ENCODE results near the gene SPG7.

Gene SPG7

DNA sequence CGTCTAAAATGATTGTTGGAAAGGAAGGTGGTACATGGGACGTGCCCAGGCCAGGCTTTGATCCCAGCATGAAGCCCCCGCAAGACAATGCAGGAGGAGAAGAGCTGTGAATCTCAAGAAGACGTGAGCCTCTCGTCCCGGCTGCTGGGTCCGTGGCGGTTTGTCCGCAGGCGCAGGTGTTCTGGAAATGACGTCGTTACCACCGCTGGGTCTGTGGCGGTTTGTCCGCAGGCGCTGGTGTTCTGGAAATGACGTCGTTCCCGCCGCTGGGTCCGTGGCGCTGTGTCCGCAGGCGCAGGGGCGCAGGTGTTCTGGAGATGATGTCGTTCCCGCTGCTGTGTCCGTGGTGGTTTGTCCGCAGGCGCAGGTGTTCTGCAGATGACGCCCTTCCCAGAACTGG lies 14.1 kb downstream of the SPG7 start:
- Histone ChIP-seq H3K27me3 (ENCODE audit: control insufficient read depth in 1 of 2, insufficient read depth in 1 of 2, low read length in 2 of 2) (no peaks in the 10 kb centered on the region), H2AFZ (ENCODE audit: low read depth, low read length) (no peak overlapping the region), H2AK5ac (ENCODE audit: low read length, severe bottlenecking) (no peak overlapping the region), H2BK120ac (ENCODE audit: low read depth, low read length) (no peak overlapping the region), H3K36me3 (ENCODE audit: control insufficient read depth in 1 of 2, insufficient read depth in 2 of 2, low read depth in 1 of 2, low read length in 2 of 2) (peaks cover 82 to 100% of the 10 kb centered on the region in 2 experiments), H3K9ac (ENCODE audit: low read length) (no peak overlapping the region), H4K91ac (ENCODE audit: low read length) (no peak overlapping the region), H3K9me3 (ENCODE audit: control insufficient read depth, low read length) (no peaks in the 10 kb centered on the region), H2BK5ac (ENCODE audit: low read depth, low read length, poor library complexity, severe bottlenecking) (no peak overlapping the region), H4K8ac (ENCODE audit: low read length) (no peak overlapping the region), H3K4ac (ENCODE audit: low read depth in 1 of 2, low read length in 2 of 2) (no peak overlapping the region), H3K4me1 (ENCODE audit: control insufficient read depth, insufficient read depth, low read depth, low read length) (peaks cover 4% of the 10 kb centered on the region), H3K27ac (ENCODE audit: low read length, poor library complexity, severe bottlenecking) (no peak overlapping the region), H3K4me2 (ENCODE audit: low read length, poor library complexity, severe bottlenecking) (no peak overlapping the region), H2BK12ac (ENCODE audit: low read length in 2 of 2) (no peak overlapping the region), H3K23ac (ENCODE audit: low read length in 2 of 2) (no peak overlapping the region), H3K4me3 (ENCODE audit: insufficient read depth in 1 of 2, low read depth in 1 of 2, low read length in 2 of 2) (no peak overlapping the region), H3K79me1 (replicated peaks; ENCODE audit: low read length, poor library complexity, severe bottlenecking) (peaks cover 40% of the 10 kb centered on the region), H3K18ac (ENCODE audit: low read depth in 1 of 2, low read length in 2 of 2) (no peak overlapping the region), H2BK15ac (ENCODE audit: low read depth, poor library complexity, severe bottlenecking) (no peak overlapping the region), H3K14ac (ENCODE audit: low read length in 2 of 2) (no peak overlapping the region)
- DNase-seq, result no peak
- WGBS, result 94% methylated on average over 31 of the region's 31 CpGs

DNA sequence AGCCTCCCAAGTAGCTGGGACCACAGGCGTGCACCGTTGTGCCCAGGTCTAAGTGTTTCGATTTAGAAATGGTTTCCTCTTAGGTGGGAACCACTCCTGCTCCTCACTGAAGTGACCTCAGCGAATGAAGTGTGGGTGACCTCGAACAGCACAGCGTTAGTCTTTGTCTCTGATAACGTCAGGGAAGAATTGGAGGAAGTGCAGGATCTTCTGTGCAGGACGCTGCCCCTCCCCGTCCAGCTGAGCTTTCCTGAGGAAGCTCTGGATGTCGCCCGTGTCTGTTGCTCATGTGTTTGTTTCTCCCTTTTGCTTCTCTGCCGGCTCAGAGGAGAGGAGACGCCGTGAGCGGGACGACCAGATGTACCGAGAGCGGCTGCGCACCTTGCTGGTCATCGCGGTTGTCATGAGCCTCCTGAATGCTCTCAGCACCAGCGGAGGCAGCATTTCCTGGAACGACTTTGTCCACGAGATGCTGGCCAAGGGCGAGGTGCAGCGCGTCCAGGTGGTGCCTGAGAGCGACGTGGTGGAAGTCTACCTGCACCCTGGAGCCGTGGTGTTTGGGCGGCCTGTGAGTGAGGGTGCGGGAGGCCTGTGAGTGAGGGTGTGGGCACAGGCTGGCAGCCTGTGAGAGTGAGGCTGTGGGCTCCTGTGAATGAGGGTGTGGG lies 15.6 kb downstream of the SPG7 start:
- H3K27me3 ChIP-seq (ENCODE audit: control insufficient read depth in 1 of 2, insufficient read depth in 1 of 2, low read length in 2 of 2), result no peaks in the 10 kb centered on the region
- DNase-seq, result no peak
- H4K91ac ChIP-seq (ENCODE audit: low read length), result no peak overlapping the region
- H2BK15ac ChIP-seq (ENCODE audit: low read depth, poor library complexity, severe bottlenecking), result no peak overlapping the region
- no peaks in the 10 kb centered on the region for H3K9me3 ChIP-seq (ENCODE audit: control insufficient read depth, low read length)
- H3K27ac ChIP-seq (ENCODE audit: low read length, poor library complexity, severe bottlenecking), result no peak overlapping the region
- no peak overlapping the region for H2BK120ac ChIP-seq (ENCODE audit: low read depth, low read length)
- 96% methylated on average over 32 of the region's 32 CpGs for WGBS
- H2AFZ ChIP-seq (ENCODE audit: low read depth, low read length), result no peak overlapping the region
- H3K14ac ChIP-seq (ENCODE audit: low read length in 2 of 2), result no peak overlapping the region
- no peak overlapping the region for H3K4ac ChIP-seq (ENCODE audit: low read depth in 1 of 2, low read length in 2 of 2)
- H4K8ac ChIP-seq (ENCODE audit: low read length), result no peak overlapping the region
- peaks cover 34% of the 10 kb centered on the region for H3K79me1 ChIP-seq (replicated peaks; ENCODE audit: low read length, poor library complexity, severe bottlenecking)
- no peak overlapping the region for H3K23ac ChIP-seq (ENCODE audit: low read length in 2 of 2)
- H3K4me1 ChIP-seq (ENCODE audit: control insufficient read depth, insufficient read depth, low read depth, low read length), result peaks cover 4% of the 10 kb centered on the region
- H2BK12ac ChIP-seq (ENCODE audit: low read length in 2 of 2), result no peak overlapping the region
- no peak overlapping the region for H3K9ac ChIP-seq (ENCODE audit: low read length)
- H3K4me2 ChIP-seq (ENCODE audit: low read length, poor library complexity, severe bottlenecking), result no peak overlapping the region
- H2AK5ac ChIP-seq (ENCODE audit: low read length, severe bottlenecking), result no peak overlapping the region
- peaks cover 80 to 97% of the 10 kb centered on the region in 2 experiments for H3K36me3 ChIP-seq (ENCODE audit: control insufficient read depth in 1 of 2, insufficient read depth in 2 of 2, low read depth in 1 of 2, low read length in 2 of 2)
- H3K4me3 ChIP-seq (ENCODE audit: insufficient read depth in 1 of 2, low read depth in 1 of 2, low read length in 2 of 2), result no peak overlapping the region
- H2BK5ac ChIP-seq (ENCODE audit: low read depth, low read length, poor library complexity, severe bottlenecking), result no peak overlapping the region
- no peak overlapping the region for H3K18ac ChIP-seq (ENCODE audit: low read depth in 1 of 2, low read length in 2 of 2)

DNA sequence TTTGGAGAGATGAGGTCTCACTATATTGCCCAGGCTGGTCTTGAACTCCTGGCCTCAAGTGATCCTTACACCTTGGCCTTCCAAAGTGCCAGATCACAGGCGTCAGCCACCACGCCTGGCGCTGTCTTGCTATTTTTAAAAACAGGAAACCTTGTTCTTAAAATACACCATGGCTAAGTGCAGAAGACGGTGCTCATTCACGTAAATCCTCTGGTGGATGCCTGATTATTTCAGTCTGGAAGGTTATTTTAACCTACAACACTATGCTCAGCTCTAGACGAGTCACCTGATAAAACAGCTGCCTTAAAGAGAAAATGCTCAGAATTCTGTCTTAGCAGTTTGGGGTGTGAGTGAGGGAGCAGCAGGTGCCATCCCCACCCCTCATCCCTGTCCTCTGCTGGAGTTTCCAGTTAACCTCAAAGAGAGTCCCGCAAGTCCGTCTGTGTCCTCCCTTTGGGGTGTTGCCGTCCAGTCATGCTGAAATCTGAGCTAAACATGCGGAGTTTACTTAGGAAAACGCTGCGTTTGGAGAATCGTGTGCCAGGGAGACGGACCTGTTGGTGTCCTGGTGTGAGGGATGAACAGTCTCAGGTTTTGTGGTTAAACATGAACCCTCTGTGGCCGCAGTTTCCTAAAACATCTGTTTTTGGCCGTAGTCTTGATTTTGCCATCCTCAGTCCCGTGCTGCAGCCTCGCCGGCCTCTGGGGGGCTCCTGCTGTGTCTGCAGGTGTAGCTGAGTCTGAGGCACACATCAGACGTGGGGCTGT lies 17.1 kb downstream of the SPG7 start:
- no peak overlapping the region for H2BK15ac ChIP-seq (ENCODE audit: low read depth, poor library complexity, severe bottlenecking)
- H3K4me3 ChIP-seq (ENCODE audit: insufficient read depth in 1 of 2, low read depth in 1 of 2, low read length in 2 of 2), result no peak overlapping the region
- H4K8ac ChIP-seq (ENCODE audit: low read length), result no peak overlapping the region
- no peak overlapping the region for H3K4me2 ChIP-seq (ENCODE audit: low read length, poor library complexity, severe bottlenecking)
- no peak overlapping the region for H2AFZ ChIP-seq (ENCODE audit: low read depth, low read length)
- no peak overlapping the region for H2AK5ac ChIP-seq (ENCODE audit: low read length, severe bottlenecking)
- peaks cover 80 to 94% of the 10 kb centered on the region in 2 experiments for H3K36me3 ChIP-seq (ENCODE audit: control insufficient read depth in 1 of 2, insufficient read depth in 2 of 2, low read depth in 1 of 2, low read length in 2 of 2)
- H3K9me3 ChIP-seq (ENCODE audit: control insufficient read depth, low read length), result no peaks in the 10 kb centered on the region
- H3K27ac ChIP-seq (ENCODE audit: low read length, poor library complexity, severe bottlenecking), result no peak overlapping the region
- H4K91ac ChIP-seq (ENCODE audit: low read length), result no peak overlapping the region
- H2BK5ac ChIP-seq (ENCODE audit: low read depth, low read length, poor library complexity, severe bottlenecking), result no peak overlapping the region
- H3K23ac ChIP-seq (ENCODE audit: low read length in 2 of 2), result no peak overlapping the region
- H3K79me1 ChIP-seq (replicated peaks; ENCODE audit: low read length, poor library complexity, severe bottlenecking), result peaks cover 34% of the 10 kb centered on the region
- no peak overlapping the region for H3K18ac ChIP-seq (ENCODE audit: low read depth in 1 of 2, low read length in 2 of 2)
- WGBS, result 93% methylated on average over 19 of the region's 20 CpGs
- no peaks in the 10 kb centered on the region for H3K27me3 ChIP-seq (ENCODE audit: control insufficient read depth in 1 of 2, insufficient read depth in 1 of 2, low read length in 2 of 2)
- peaks cover 4% of the 10 kb centered on the region for H3K4me1 ChIP-seq (ENCODE audit: control insufficient read depth, insufficient read depth, low read depth, low read length)
- no peak overlapping the region for H3K4ac ChIP-seq (ENCODE audit: low read depth in 1 of 2, low read length in 2 of 2)
- no peak for DNase-seq
- H2BK120ac ChIP-seq (ENCODE audit: low read depth, low read length), result no peak overlapping the region
- no peak overlapping the region for H2BK12ac ChIP-seq (ENCODE audit: low read length in 2 of 2)
- no peak overlapping the region for H3K14ac ChIP-seq (ENCODE audit: low read length in 2 of 2)
- no peak overlapping the region for H3K9ac ChIP-seq (ENCODE audit: low read length)

DNA sequence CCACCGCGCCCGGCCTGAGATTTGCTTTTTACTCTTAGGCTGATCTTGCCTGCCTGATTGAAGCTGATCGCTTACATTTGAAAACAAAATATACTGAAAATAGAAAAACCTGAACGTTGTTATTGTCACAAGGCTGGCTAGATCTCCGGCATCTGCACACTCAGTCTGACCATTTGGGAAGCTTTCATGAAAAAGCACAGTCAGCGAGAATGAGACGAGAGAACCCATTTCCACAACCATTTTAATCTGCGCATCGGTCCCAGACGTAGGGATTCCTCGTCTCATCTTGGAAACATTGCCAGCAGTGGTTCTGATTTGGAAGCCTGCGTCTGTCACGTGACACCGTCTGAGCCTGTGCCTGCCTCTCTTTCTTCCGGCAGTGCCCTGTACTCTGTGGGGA lies 20.9 kb downstream of the SPG7 start:
- no peak for DNase-seq
- H3K14ac ChIP-seq (ENCODE audit: low read length in 2 of 2), result no peak overlapping the region
- H3K36me3 ChIP-seq (ENCODE audit: control insufficient read depth in 1 of 2, insufficient read depth in 2 of 2, low read depth in 1 of 2, low read length in 2 of 2), result peaks cover 82 to 94% of the 10 kb centered on the region in 2 experiments
- H3K27me3 ChIP-seq (ENCODE audit: control insufficient read depth in 1 of 2, insufficient read depth in 1 of 2, low read length in 2 of 2), result no peaks in the 10 kb centered on the region
- WGBS, result 91% methylated on average over 16 of the region's 16 CpGs
- no peak overlapping the region for H3K18ac ChIP-seq (ENCODE audit: low read depth in 1 of 2, low read length in 2 of 2)
- H2BK5ac ChIP-seq (ENCODE audit: low read depth, low read length, poor library complexity, severe bottlenecking), result no peak overlapping the region
- peaks cover 21% of the 10 kb centered on the region for H3K79me1 ChIP-seq (replicated peaks; ENCODE audit: low read length, poor library complexity, severe bottlenecking)
- no peak overlapping the region for H3K23ac ChIP-seq (ENCODE audit: low read length in 2 of 2)
- no peak overlapping the region for H3K27ac ChIP-seq (ENCODE audit: low read length, poor library complexity, severe bottlenecking)
- H2BK12ac ChIP-seq (ENCODE audit: low read length in 2 of 2), result no peak overlapping the region
- H4K91ac ChIP-seq (ENCODE audit: low read length), result no peak overlapping the region
- H3K9ac ChIP-seq (ENCODE audit: low read length), result no peak overlapping the region
- no peak overlapping the region for H2AFZ ChIP-seq (ENCODE audit: low read depth, low read length)
- H2BK120ac ChIP-seq (ENCODE audit: low read depth, low read length), result no peak overlapping the region
- H4K8ac ChIP-seq (ENCODE audit: low read length), result no peak overlapping the region
- no peak overlapping the region for H2BK15ac ChIP-seq (ENCODE audit: low read depth, poor library complexity, severe bottlenecking)
- H3K9me3 ChIP-seq (ENCODE audit: control insufficient read depth, low read length), result no peaks in the 10 kb centered on the region
- H3K4me1 ChIP-seq (ENCODE audit: control insufficient read depth, insufficient read depth, low read depth, low read length), result peaks cover 4% of the 10 kb centered on the region
- no peak overlapping the region for H3K4me3 ChIP-seq (ENCODE audit: insufficient read depth in 1 of 2, low read depth in 1 of 2, low read length in 2 of 2)
- no peak overlapping the region for H3K4me2 ChIP-seq (ENCODE audit: low read length, poor library complexity, severe bottlenecking)
- H2AK5ac ChIP-seq (ENCODE audit: low read length, severe bottlenecking), result no peak overlapping the region
- no peak overlapping the region for H3K4ac ChIP-seq (ENCODE audit: low read depth in 1 of 2, low read length in 2 of 2)
